MM.1S (cell line): ENCODE measurements around the gene AHSP.

Experiments
- DNase-seq: peaks from one replicate; pipeline ENCODE4 v3.0.0-alpha.2; 2015
- H2AFZ ChIP-seq: fragments of 300-600 bp; sonication (generic); 2 replicates; pipeline ENCODE4 v1.6.0; 2016; ENCODE audit warnings: antibody characterized with exemption, low read length
- H3F3A ChIP-seq: fragments of 300-600 bp; sonication (generic); 2 replicates; pipeline ENCODE4 v1.6.1; 2016; ENCODE audit warnings: mild to moderate bottlenecking, antibody characterized with exemption, low read length, moderate library complexity, mixed read lengths; ENCODE audit not compliant: insufficient read depth
- H3K27ac ChIP-seq: fragments of 300-600 bp; sonication (generic); 2 replicates; pipeline ENCODE4 v1.5.1; 2016; ENCODE audit warnings: mild to moderate bottlenecking, low read length
- H3K27me3 ChIP-seq: fragments of 300-600 bp; sonication (generic); replicated peaks from 2 replicates; pipeline ENCODE4 v1.6.0; 2016; ENCODE audit warnings: low read length; ENCODE audit not compliant: insufficient read depth
- H3K36me3 ChIP-seq: fragments of 300-600 bp; sonication (generic); replicated peaks from 2 replicates; pipeline ENCODE4 v1.6.1; 2016; ENCODE audit warnings: mild to moderate bottlenecking, low read length, mixed read lengths; ENCODE audit not compliant: insufficient read depth
- H3K4me1 ChIP-seq: fragments of 300-600 bp; sonication (generic); 2 replicates; pipeline ENCODE4 v1.6.1; 2016; ENCODE audit warnings: low read length, mixed read lengths
- H3K4me2 ChIP-seq: fragments of 300-600 bp; sonication (generic); 2 replicates; pipeline ENCODE4 v1.6.0; 2016; ENCODE audit warnings: low read depth, low read length
- H3K4me3 ChIP-seq: fragments of 300-600 bp; sonication (generic); 2 replicates; pipeline ENCODE4 v1.5.1; 2016; ENCODE audit warnings: low read length, mixed read lengths
- H3K79me2 ChIP-seq: fragments of 300-600 bp; sonication (generic); 2 replicates; pipeline ENCODE4 v1.6.1; 2016; ENCODE audit warnings: mixed run types, low read length, mixed read lengths
- H3K9ac ChIP-seq: fragments of 300-600 bp; sonication (generic); 2 replicates; pipeline ENCODE4 v1.6.1; 2016; ENCODE audit warnings: low read length, mixed read lengths
- H3K9me2 ChIP-seq: fragments of 300-600 bp; sonication (generic); replicated peaks from 2 replicates; pipeline ENCODE4 v1.6.1; 2016; ENCODE audit warnings: mild to moderate bottlenecking, low read length, mixed read lengths; ENCODE audit not compliant: insufficient read depth
- H3K9me3 ChIP-seq: fragments of 300-600 bp; sonication (generic); replicated peaks from 2 replicates; pipeline ENCODE4 v1.6.1; 2016; ENCODE audit warnings: mild to moderate bottlenecking, low read length, mixed read lengths; ENCODE audit not compliant: insufficient read depth
- H4K20me1 ChIP-seq: fragments of 300-600 bp; sonication (generic); 2 replicates; pipeline ENCODE4 v1.6.1; 2016; ENCODE audit warnings: mild to moderate bottlenecking, low read length, moderate library complexity, mixed read lengths; ENCODE audit not compliant: insufficient read depth
- CTCF ChIP-seq: fragments of 300-600 bp; sonication (generic); IDR thresholded peaks from 2 replicates; pipeline ENCODE4 v1.5.1; 2016; ENCODE audit warnings: antibody characterized with exemption, low read length, mixed read lengths
- EZH2 ChIP-seq: fragments of 300-600 bp; sonication (generic); optimal IDR thresholded peaks from 2 replicates; pipeline ENCODE3; 2017; ENCODE audit warnings: low read depth, mild to moderate bottlenecking, antibody characterized with exemption, low read length, mixed read lengths
- EZH2phosphoT487 ChIP-seq: fragments of 300-600 bp; sonication (generic); IDR thresholded peaks from 2 replicates; pipeline ENCODE4 v1.6.1; 2018; ENCODE audit warnings: antibody characterized with exemption, low read length

AHSP gene

GRCh38 chr16:31491778-31492418 is 35.8 kb upstream of the AHSP start:
- Histone ChIP-seq H3K9ac (no peak overlapping the region), H3F3A (no peaks in the 10 kb centered on the region), H3K4me3 (no peak overlapping the region), H3K79me2 (no peaks in the 10 kb centered on the region), H3K36me3 (no peaks in the 10 kb centered on the region), H3K4me2 (no peak overlapping the region), H3K27me3 (no peaks in the 10 kb centered on the region), H3K9me3 (no peaks in the 10 kb centered on the region), H3K9me2 (no peaks in the 10 kb centered on the region), H2AFZ (no peak overlapping the region), H4K20me1 (no peaks in the 10 kb centered on the region), H3K27ac (no peak overlapping the region), H3K4me1 (no peaks in the 10 kb centered on the region)
- DNase-seq: no peak
- TF ChIP-seq EZH2 (no peak), EZH2phosphoT487 (no peak), CTCF (no peak)

- Histone ChIP-seq H3K36me3 (no peaks in the 10 kb centered on the region), H3K9me2 (no peaks in the 10 kb centered on the region), H3K4me3 (no peak overlapping the region), H3K27me3 (no peaks in the 10 kb centered on the region), H3K27ac (no peak overlapping the region), H3K4me2 (no peak overlapping the region), H3K79me2 (no peaks in the 10 kb centered on the region), H3K4me1 (no peaks in the 10 kb centered on the region), H2AFZ (no peak overlapping the region), H3F3A (no peaks in the 10 kb centered on the region), H4K20me1 (no peaks in the 10 kb centered on the region), H3K9me3 (no peaks in the 10 kb centered on the region), H3K9ac (no peak overlapping the region)
- no peak for DNase-seq
- TF ChIP-seq CTCF: no peak
- TF ChIP-seq EZH2: no peak
- no peak for TF ChIP-seq EZH2phosphoT487
Measured at GRCh38 chr16:31493506-31494125, 34.1 kb upstream of the AHSP start.

DNA sequence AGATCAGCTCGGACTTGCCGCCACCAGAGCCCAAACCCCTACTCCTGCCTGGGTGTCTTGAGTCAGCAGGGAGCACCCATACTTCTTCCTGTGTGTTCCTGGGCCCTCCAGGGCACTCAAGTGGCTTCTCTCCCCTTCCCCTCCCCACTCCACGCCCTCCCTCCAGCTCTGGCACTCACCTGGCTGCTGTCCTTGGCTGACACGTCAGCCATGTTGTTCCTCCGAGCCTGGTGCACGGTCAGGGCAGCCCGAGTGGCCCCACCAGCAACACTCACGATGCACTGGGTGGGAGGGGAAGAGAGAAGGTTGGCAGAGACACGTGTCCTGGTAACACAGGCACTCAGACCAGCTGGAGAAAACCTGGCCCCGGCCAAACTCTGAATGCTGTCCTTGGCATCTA is 31.0 kb upstream of the AHSP start:
- TF ChIP-seq EZH2phosphoT487 (no peak), EZH2 (no peak), CTCF (no peak)
- Histone ChIP-seq H3K4me1 (no peaks in the 10 kb centered on the region), H3K27ac (no peak overlapping the region), H3F3A (no peaks in the 10 kb centered on the region), H3K4me2 (no peak overlapping the region), H3K9me2 (no peaks in the 10 kb centered on the region), H3K4me3 (no peak overlapping the region), H3K27me3 (no peaks in the 10 kb centered on the region), H4K20me1 (no peaks in the 10 kb centered on the region), H3K79me2 (no peaks in the 10 kb centered on the region), H2AFZ (no peak overlapping the region), H3K9ac (no peak overlapping the region), H3K9me3 (no peaks in the 10 kb centered on the region), H3K36me3 (no peaks in the 10 kb centered on the region)
- DNase-seq: no peak
